ENCODE data around the gene ATG9B. TPM values are rescaled to one million over a fixed set of nuclear protein-coding genes. Genes with fewer than 3 reads are reported as not detected.

Gene ATG9B
- total and polyA plus RNA-seq, 2 of the 13 experiments (the other 11 are each of a cell fraction or from before 2014, with no cell fraction given) = 0.24 TPM; not detected in 1

GRCh38 chr7:151012031-151012692 is 12.1 kb downstream of the ATG9B start (continued):
- TF ChIP-seq MLXIP (CRISPR knock-in tag; IDR thresholded peaks at IDR 0.05; ENCODE audit: borderline replicate concordance) (no peak), ZNF746 (CRISPR knock-in tag; IDR thresholded peaks at IDR 0.05) (peak; percentile 89; the same call in 1 of the 2 replicates), ZNF619 (CRISPR knock-in tag; IDR thresholded peaks at IDR 0.05) (no peak), CHCHD3 (CRISPR knock-in tag; IDR thresholded peaks at IDR 0.05) (no peak), TFDP1 (CRISPR knock-in tag; IDR thresholded peaks at IDR 0.05; ENCODE audit: borderline replicate concordance) (no peak; the same call in 1 of the 2 replicates), TBX3 (IDR thresholded peaks at IDR 0.05; ENCODE audit: borderline replicate concordance) (no peak), FOXP1 (IDR thresholded peaks at IDR 0.05) (no peak), FOXP1 (CRISPR knock-in tag; IDR thresholded peaks at IDR 0.05) (no peak), MZF1 (CRISPR knock-in tag; IDR thresholded peaks at IDR 0.05; ENCODE audit: borderline replicate concordance) (no peak), ZNF761 (CRISPR knock-in tag; conservative IDR thresholded peaks at IDR 0.05) (no peak), KDM5A (IDR thresholded peaks at IDR 0.05; ENCODE audit: borderline replicate concordance, low read length) (no peak), ATF5 (CRISPR knock-in tag; IDR thresholded peaks at IDR 0.05; ENCODE audit: low read depth) (no peak), ZGPAT (CRISPR knock-in tag; IDR thresholded peaks at IDR 0.05) (peak; percentile 48; the same call in 1 of the 2 replicates), THAP11 (CRISPR knock-in tag; IDR thresholded peaks at IDR 0.05) (peak; percentile 53), HCFC1 (IDR thresholded peaks at IDR 0.05; ENCODE audit: low read depth, low read length) (no peak), ZNF501 (CRISPR knock-in tag; IDR thresholded peaks at IDR 0.05) (peak; percentile 67), ZNF256 (CRISPR knock-in tag; conservative IDR thresholded peaks at IDR 0.05) (no peak), ZFP37 (CRISPR knock-in tag; IDR thresholded peaks at IDR 0.05; ENCODE audit: borderline replicate concordance) (0 out of 2 replicates have a peak, but pooled peaks have one; percentile 51), FOXP4 (CRISPR knock-in tag; IDR thresholded peaks at IDR 0.05) (peak; percentile 54; the same call in 1 of the 2 replicates), ZNF577 (CRISPR knock-in tag; IDR thresholded peaks at IDR 0.05; ENCODE audit: borderline replicate concordance, low read depth) (no peak), ZNF143 (CRISPR knock-in tag; IDR thresholded peaks at IDR 0.05) (no peak), NBN (conservative IDR thresholded peaks at IDR 0.05) (no peak), NCOR1 (IDR thresholded peaks at IDR 0.05; ENCODE audit: borderline replicate concordance, low read length) (0 out of 2 replicates have a peak, but pooled peaks have one; percentile 28)
